COLO668 (cell line): ENCODE data around the gene TUBB2B.

Experiments
- DNase-seq: peaks from one replicate; lab custom pipeline; 2025; ENCODE audit not compliant: unreplicated experiment; lab: John Stamatoyannopoulos, UW

The TUBB2B gene

DNA sequence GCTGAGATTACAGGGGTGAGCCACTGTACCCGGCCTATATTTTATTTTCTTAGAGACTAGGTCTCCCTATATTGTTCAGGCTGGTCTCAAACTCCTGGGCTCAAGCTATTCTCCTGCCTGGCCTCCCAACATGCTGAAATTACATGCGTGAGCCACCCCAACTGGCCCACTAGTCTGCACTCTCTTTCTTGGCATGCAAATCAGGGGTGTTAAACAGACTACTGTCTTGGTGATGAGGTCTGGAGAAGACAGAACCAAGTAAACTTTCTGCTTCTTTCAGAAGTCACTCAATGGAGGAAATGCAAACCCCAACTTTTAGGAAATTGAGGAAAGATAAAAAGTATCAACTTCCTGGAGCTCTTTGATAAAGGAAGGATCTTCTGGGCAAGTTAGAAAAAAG lies 8.0 kb upstream of the TUBB2B start:
- no peak for DNase-seq

DNA sequence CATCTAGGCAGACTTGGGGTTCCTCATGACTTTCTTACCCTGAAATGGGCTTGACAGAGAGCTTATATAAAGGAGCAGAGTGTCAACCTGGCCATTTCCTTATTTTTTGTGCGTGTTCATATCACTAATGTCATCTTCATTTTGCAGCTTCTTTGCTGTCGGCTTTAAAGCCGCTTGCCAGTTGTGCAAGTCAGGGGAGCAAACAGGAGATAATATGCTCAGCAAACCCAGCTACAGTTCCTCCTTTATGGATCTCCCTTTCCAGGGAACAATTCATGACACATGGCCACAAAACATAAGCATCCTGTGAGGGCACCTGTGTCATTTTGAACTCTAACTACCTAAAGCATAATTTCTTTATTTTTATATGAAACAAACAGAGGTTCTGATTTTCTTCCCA lies 6.5 kb upstream of the TUBB2B start:
- no peak for DNase-seq

DNA sequence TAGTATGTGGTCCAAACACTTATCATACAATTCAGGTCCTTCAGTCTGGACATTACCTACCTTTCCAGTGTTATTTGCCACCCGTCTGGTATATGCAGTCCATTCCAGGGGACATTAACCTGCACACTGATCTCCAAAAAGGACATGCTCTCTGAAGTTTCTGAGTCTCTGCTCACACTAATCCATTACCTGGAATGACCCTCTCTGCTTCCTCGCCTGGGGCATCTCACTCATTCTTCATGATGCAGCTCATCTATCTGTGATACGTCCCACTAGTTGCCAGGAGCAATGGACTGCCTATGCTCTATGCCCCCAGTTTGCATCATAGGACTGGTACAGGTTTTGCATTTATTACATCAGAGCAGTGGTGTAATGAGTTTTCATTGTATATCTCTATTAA lies 5.9 kb upstream of the TUBB2B start:
- DNase-seq, result no peak

DNA sequence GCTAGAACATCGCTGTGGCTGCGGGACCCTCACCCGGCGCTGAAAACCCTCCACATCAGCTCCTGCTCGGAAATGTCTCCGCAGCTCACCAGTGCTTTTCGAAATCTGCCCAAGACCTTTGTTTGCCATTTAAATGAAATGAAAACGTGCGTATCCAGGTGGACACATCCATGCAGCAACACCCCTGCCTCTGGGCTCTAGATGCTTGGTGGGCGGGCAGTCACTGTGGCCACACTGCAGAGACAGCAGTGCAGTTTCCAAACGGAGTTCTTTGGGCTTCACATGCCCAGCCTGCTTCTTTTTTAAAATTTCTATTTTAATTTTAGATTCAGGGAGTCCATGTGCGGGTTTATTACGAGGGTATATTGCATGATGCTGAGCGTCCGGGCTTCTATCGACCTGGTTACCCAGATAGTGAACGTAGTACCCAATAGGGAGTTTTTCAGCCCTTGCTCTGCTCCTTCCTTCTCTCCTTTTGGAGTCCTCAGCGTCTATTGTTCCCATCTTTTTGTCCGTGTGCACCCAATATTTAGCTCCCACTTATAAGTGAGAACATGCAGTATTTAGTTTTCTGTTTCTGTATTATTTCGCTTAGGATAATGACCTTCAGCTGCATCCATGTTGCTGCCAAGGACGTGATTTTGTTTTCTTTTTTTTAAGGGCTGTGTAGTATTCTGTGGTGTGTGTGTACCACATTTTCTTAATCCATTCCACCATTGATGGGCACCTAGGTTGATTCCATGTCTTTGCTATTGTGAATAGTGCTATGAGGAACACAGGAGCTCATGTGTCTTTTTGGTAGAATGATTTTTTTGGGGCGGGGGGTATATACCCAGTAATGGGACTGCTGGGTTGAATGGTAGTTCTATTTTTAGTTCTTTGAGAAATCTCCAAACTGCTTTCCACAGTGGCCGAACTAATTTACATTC lies 4.8 kb upstream of the TUBB2B start:
- DNase-seq, result peak; percentile 40

DNA sequence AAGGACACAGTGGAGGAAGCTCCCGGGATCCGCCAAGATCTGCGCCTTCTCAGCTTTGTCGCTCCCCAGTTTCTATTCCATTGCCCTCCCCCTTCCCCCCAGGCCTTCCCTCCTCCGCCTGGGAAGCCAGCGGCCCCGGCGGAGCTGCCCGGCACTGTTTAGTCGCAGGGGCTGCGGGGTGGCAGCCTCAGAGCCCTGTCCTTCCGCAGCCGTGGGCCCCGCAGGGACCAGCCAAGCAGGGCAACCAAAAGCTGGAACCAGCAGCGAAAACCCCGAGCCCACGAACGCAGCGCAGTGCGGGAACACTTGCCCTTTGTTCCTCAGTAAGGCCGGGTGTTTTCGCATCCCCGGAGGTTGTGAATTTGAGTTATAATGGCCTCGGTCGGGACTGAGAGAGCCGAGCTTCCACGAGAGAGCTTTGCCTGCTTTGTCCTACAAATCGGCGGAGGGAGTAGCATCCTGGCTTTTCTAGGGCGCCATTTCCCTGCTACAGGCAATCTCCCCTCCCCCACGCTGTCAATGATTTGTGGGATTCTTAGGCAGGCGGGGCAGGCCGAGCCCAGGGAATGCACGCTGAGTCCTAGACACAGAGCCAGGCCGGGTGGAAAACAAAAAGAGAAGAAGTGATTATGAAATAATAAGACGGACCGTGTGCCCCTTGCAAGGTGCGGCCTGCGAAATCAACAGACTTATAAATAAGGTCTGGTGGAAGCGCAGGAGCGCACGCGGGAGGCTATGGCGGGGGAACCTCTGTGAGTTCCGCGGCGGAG lies 4.0 kb upstream of the TUBB2B start:
- DNase-seq, result peak; percentile 87

DNA sequence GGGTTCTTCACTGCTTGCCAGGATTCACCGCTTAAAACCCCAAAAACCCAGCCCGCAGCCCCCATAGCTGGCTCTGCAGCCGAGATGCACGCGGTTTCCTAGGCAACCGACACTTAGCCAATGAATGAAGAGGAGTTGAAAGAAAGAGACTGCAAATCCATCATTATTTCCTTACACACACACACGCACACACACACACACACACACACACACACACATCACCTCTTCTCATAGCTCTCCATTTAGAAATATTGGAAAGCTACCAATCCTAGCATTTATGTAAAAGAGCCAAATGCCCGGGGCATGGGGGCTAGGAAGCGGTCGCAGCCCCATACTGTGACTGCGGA lies 3.4 kb upstream of the TUBB2B start:
- peak; percentile 72 for DNase-seq

DNA sequence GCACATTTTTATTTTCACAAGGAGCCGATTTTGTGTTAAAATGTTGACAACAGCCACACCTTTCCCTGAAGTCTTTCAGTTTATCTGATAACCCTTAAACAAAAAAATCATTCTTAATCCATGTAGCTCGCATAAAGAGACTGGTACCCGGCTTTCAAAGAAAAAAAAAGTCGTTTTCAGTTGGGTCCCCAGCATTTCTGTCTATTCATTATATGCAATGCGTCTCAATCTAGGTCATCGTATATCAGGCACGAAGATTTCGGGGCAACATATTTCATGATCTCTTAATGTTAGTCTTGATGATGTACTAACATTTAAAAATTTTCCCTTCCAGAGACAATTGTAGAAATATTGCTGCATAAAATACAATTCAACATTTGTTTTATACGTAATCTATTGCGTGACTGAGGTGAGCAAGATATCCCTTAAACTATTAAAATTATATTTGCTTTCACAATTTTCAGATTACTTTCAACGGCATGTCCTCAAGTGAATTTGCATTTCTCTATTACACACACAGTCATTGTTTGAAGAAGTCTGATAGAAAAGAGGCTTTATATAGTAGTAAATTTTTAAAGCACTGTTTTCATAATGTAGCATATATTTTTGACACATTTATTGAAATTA lies 2.9 kb upstream of the TUBB2B start:
- DNase-seq, result no peak

DNA sequence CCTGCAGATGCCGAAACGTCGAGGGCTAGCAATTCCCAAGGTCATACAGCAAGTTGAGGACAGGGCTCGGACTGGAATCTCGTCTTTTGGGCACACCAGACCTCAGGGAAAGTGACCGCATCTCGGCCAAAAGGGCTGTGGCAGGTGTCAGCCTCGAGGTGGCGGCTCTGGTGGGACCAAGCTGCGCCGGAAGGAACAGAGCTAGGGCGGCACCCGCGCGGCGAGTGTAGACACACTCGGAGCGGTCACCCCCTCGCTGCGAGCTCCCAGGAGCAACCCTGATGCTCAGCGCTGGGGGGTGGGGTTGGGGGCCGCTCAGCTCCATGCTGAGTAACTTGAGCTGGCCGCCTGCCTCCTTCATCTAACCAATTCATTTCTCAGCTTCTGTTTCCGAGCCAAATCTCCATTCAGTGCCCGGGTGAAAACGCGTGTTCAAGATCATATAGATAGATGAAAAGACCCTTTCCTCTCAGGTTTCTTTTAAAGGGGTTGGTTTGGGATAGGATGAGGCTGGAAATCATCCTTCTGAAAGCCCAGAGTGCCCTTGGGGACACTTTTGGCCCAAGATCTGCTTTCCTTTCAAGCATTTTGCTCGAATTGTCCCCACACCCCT lies 2.2 kb upstream of the TUBB2B start:
- DNase-seq, result peak; percentile 81

DNA sequence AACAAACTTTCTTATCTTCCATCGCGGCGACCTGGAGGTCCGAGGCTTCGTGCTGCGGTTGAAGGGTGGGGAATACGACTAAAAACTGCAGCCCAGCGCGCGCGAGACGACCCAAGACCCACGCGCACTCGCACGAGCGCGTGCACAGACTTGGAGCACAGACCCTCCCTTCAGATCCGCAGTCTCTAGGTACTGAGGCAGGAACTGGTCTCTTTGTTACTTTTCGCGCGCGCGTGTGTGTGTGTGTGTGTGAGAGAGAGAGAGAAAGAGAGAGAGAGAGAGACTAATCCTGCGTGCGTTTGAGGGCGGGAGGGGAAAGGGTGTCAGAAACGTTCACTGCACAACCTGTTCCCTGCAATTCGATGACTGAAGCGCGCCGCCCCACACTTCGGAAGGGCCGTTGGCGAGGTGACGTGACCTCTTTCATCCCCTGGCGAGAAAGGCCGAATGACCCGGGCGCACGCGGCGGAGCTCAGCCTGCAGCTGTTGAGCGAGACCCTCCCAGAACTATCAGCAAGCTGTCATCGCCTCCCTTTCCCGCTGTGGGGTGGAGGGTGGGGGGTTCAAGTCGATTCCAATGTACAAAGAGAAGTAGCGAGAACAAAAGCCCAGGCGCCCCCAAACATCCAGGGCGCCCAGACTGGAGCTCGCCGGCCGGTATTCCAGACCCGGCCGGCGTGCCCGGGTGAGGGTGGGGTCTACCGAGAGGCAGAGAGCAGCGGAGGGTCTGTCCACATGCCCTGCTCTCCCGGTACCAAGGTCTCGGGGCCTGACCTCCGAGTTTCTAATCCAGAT lies 1.5 kb upstream of the TUBB2B start:
- peak; percentile 81 for DNase-seq

DNA sequence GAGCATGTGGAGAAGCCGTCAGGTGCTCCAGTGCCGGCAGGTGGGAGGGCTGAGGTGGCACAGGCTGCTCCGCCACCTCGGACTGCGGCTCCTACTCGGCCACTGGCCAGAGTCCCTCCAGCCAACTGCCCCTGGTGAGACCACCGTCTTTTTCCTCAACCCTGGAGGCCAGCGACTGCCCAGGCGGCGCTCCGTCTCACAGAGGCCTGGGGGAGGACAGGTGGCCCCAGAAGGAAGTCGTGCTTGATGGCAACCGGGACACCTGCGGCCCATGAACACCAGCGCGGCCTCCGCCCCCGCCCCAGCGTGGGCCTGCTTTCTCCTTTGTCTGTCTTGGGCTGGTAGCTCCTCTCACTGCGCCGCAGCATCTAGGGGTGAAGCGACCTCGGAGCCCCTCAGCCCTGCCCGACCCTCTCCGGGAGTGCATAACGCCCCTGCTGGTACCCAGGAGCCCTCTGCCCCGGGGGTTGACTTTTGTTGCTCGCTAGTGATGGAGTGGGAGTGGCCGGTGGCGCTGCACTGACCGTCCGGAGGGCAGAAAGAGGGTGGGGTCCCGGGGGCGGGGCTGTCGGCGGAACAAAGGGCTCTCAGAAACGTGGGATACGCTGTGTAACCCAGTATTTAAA lies 706 bp upstream of the TUBB2B start:
- peak; percentile 86 for DNase-seq

DNA sequence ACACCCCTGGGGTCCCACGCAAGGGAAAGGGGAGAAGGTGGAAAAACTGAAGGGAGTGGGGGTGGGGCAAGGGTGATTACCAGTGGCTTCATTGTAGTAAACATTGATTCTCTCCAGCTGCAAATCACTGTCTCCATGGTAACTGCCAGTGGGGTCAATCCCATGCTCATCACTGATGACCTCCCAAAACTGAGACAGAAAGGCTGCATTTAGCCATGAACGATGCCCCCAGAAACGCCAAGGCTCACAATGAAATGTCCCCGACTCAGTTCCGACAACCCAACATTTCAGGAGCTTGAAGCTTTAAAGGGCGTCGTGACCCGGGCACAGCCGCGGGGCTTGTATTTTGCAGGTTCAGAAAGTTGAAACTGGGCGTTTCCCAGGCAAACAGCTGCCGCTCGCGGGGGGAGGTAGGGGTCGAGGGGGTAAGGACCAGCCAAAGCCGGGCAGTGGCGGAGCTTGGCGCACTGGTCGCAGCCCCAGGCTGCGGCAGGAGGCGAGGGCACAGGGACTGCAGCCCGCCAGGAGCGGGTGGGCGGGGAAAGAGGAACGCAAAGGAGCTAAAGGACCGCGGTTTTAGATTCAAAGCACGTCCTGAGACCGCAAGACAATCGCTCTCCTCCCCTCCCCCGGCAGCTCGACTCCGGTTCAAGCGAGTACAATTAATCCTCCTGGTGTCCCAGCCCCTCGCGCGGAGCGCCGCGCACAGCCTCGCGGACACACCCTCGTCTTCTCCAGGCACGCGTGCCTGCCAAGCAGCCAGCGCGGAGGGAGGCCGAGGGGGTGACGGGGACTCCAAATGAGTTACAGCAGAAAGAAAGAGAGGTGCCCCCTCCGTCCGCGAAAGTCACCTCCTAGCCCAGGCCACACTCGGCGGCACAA lies 731 bp downstream of the TUBB2B start:
- peak; percentile 69 for DNase-seq

DNA sequence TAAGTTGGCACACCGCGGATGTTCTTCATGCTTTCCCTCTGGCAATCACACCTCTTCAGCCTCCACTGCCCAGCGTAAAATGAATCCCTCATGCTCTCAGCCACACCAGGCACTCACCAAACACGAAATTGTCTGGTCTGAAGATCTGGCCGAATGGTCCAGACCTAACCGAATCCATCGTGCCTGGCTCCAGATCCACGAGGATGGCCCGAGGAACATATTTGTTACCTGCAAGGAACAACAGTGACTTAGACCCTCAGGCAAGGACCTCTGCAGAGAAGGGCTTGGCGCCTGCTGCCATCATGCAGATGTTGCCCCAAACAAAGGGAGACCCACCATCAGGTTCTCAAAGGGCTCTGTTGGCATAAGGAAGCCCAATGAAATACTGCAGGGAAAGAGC lies 1.4 kb downstream of the TUBB2B start:
- no peak for DNase-seq

DNA sequence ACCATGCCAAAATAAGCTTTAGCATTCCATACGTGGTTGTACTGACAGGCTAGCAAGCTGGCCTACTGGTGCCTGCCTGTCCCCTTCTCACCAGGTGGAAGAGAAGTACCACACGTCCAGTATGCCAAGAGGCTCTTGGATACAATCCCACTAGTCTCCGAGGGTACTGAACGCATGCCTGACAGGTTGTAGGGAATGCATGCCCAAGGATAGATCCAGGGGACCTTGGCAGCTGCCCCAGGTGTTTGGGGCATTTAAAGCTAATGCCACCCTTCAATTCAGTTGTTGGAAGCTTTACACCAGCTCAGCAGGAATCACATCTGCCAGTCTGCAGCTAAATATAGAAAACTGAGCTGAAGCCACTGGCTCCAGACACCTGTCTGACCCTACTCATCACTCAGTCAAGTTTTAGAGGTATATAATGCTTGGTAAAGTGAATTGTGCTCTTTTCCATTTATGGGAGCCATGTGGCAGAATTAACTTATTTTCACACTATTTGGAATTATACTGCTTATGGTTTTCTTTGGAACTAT lies 4.9 kb downstream of the TUBB2B start:
- DNase-seq, result peak; percentile 35

DNA sequence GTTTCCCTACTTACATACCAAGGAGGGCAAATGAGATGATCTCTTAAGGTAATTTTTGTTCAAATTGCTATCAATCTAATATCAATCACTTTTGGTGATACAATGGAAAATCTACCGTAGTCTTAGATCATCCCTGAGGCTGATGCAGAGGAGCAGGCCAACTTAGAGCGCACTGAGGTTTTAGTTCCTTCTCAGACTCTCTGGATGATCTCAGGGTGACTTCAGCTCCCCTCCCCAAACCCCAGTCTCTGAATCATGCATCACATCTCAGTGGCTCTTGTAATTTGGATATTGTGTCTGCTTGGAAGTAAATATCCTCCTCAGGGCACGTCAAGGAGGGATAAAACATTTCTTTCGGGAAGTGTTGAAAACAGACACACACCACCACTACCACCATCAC lies 5.9 kb downstream of the TUBB2B start:
- no peak for DNase-seq

DNA sequence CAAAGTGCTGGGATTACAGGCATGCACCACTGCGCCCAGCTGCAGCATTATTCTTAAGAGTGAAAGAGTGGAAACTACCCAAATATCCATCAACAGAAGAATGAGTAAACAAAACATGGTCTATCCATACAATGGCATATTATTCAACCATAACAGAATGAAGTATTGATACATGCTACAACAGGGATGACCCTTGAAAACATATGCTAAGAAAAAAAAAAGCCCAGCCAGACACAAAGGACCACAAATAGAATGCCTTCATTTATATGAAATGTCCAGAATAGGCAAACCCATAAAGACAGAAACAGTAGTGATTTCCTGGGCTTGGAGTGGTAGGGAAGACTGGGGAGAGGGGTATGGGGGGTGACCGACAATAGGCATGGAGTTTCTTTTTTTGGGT lies 7.1 kb downstream of the TUBB2B start:
- no peak for DNase-seq

DNA sequence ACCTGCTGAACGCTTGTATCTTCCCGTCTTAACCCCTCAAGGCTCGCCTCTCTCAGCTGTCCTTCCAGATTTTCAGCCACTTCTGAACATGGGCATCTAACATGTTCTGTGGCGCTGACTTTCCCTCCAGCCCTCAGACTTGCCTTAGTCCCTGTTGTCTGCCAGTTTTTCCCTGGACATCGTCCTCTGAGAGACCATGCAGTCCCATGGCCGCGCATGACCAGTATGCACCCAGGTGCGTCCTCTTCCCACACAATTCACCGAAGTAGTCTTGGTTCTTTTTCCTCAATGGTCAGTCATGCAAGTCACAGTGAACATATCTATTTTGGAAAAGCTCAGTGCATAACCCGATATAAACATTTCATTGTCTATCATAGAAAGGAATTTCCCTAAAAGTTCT lies 9.2 kb downstream of the TUBB2B start:
- DNase-seq, result no peak

DNA sequence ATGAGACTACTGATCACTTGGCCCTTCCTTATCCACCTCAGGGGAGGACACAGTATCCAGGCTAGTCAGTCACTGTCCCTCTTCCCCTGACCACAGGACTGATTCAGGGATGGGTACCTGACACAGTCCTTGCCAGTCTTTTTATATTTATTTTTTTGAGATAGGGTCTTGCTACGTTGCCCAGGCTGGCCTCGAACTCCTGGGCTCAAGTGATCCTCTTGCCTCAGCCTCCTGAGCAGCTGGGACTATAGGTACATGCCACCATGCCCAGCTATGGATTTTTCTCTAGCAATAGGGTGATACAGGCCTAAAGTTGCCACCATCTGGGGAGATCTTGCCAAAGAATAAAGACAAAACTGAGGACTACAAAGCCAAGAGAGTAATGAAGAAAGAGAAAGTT lies 10.2 kb downstream of the TUBB2B start:
- DNase-seq, result no peak

DNA sequence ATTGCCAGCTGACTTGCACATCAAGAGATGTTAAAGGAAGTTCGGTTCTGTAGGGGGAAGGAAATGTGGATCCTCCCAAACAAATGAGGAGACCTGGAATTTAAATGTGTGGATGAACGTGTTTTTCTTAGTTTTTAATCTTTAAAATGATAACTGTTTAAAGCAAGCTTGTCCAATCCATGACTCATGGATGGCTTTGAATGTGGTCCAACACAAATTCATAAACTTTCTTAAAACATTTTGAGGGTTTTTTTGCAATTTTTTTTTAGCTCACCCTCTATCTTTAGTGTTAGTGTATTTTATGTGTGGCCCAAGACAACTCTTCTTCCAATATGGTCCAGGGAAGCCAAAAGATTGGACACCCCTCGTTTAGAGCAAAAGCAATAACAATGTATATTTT lies 12.6 kb downstream of the TUBB2B start:
- no peak for DNase-seq

DNA sequence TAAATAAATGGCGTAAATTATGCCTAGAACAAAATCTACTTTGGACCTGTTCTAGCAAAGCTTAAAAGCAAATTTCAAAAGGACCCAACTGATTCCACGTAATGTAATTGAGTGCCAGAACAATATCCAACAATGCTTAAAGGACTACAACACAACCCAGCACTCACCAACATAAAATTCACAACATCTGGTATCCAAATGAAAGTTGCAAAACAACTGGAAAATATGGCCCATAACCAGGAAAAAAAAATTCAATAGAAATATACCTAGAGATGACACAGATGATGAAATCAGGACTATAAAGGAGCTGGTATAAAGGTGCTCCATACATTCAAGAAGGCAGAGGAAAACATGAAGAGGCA lies 14.1 kb downstream of the TUBB2B start:
- no peak for DNase-seq
